HepG2 (cell line): ENCODE results near the gene TOM1L2. TPM values are rescaled to one million over a fixed set of nuclear protein-coding genes. Genes with fewer than 3 reads are reported as not detected.

Experiments used
- BRD4 ChIP-seq: sonication (generic); formaldehyde crosslinking; IDR thresholded peaks from 2 replicates; pipeline ENCODE4 v1.4.0; 2020; ENCODE audit warnings: missing genetic modification reagents
- CHCHD3 ChIP-seq: sonication (generic); formaldehyde crosslinking; IDR thresholded peaks from 2 replicates; pipeline ENCODE4 v1.8.0; 2022; ENCODE audit warnings: mild to moderate bottlenecking, missing genetic modification reagents, moderate library complexity
- CREM ChIP-seq, 2 experiments: sonication (generic) in 1 of 2; formaldehyde crosslinking in 1 of 2; IDR thresholded peaks; 2 replicates each; pipeline versions ENCODE4 v1.4.0 to v1.6.1; 2016 to 2020; ENCODE audit warnings: antibody characterized with exemption in 1 of 2, mild to moderate bottlenecking in 1 of 2, missing genetic modification reagents in 1 of 2
- GATAD2A ChIP-seq: IDR thresholded peaks from 2 replicates; pipeline ENCODE4 v1.6.1; 2016
- NPAS2 ChIP-seq: sonication (generic); formaldehyde crosslinking; IDR thresholded peaks from 2 replicates; pipeline ENCODE4 v1.8.0; 2022; ENCODE audit warnings: mild to moderate bottlenecking, missing genetic modification reagents, borderline replicate concordance
- PCBP2 ChIP-seq: fragments of 200-400 bp; formaldehyde crosslinking; optimal IDR thresholded peaks from 2 replicates; pipeline ENCODE3; 2018; ENCODE audit warnings: low read length, low read depth; ENCODE audit not compliant: poor library complexity, severe bottlenecking
- PRDM4 ChIP-seq: sonication (generic); formaldehyde crosslinking; IDR thresholded peaks from 2 replicates; pipeline ENCODE4 v1.9.0; 2021; ENCODE audit warnings: missing genetic modification reagents, borderline replicate concordance
- SATB2 ChIP-seq: sonication (generic); formaldehyde crosslinking; IDR thresholded peaks from 2 replicates; pipeline ENCODE4 v1.5.0; 2020; ENCODE audit warnings: missing genetic modification reagents
- SP140L ChIP-seq: sonication (generic); formaldehyde crosslinking; IDR thresholded peaks from 2 replicates; pipeline ENCODE4 v1.4.0; 2020; ENCODE audit warnings: missing genetic modification reagents, borderline replicate concordance
- SRSF1 ChIP-seq: fragments of 200-400 bp; formaldehyde crosslinking; optimal IDR thresholded peaks from 2 replicates; pipeline ENCODE3; 2017; ENCODE audit warnings: mild to moderate bottlenecking, low read depth, low read length, moderate library complexity
- ZNF30 ChIP-seq: sonication (generic); formaldehyde crosslinking; IDR thresholded peaks from 2 replicates; pipeline ENCODE4 v1.5.0; 2020; ENCODE audit warnings: mild to moderate bottlenecking, missing genetic modification reagents
- ZNF790 ChIP-seq: sonication (generic); formaldehyde crosslinking; IDR thresholded peaks from 2 replicates; pipeline ENCODE4 v1.8.0; 2022; ENCODE audit warnings: missing genetic modification reagents, mild to moderate bottlenecking, borderline replicate concordance
- polyA plus RNA-seq, 8 experiments: library from polyadenylated mRNA; depleted of rRNA in 3 of 8; stranded (reverse) in 7 of 8; unstranded in 1 of 8; fragments of >200 nt; fragmentation: Illumina TruSeq in 4 of 8; extraction: Trizol in 4 of 8; gene quantifications; 2 replicates each; pipeline versions ENCODE4 v1.2.1 to v1.2.3, GENCODE V29; 2011 to 2016; ENCODE audit warnings: low read depth in 4 of 8, missing spikeins in 1 of 8, mixed read lengths in 1 of 8; ENCODE audit not compliant: insufficient read depth in 1 of 8
- total RNA-seq, 5 experiments: library from RNA; depleted of rRNA; stranded (reverse); fragments of >200 nt; fragmentation: Illumina TruSeq; extraction: Trizol; gene quantifications; 2 replicates each; pipeline ENCODE4 v1.2.3, GENCODE V29; 2016; ENCODE audit warnings: low read depth in 1 of 5
- TF ChIP-seq, protein P1 (sequence below): sonication (generic); formaldehyde crosslinking; IDR thresholded peaks from 2 replicates; pipeline ENCODE4 v1.4.0; 2020; ENCODE audit warnings: missing genetic modification reagents, borderline replicate concordance
- TF ChIP-seq, protein P2 (sequence below): sonication (generic); formaldehyde crosslinking; IDR thresholded peaks from 2 replicates; pipeline ENCODE4 v1.8.0; 2022; ENCODE audit warnings: missing genetic modification reagents, mild to moderate bottlenecking, inconsistent platforms, borderline replicate concordance

Gene TOM1L2
- total and polyA plus RNA-seq, 2 of the 13 experiments (the other 11 are each of a cell fraction or from before 2014, with no cell fraction given) = 4.7 to 7.4 TPM

- TF ChIP-seq PRDM4 (CRISPR knock-in tag) = no peak
- no peak for TF ChIP-seq ZNF30 (CRISPR knock-in tag)
- TF ChIP-seq CREM (IDR thresholded peaks at IDR 0.05) = 0 out of 2 replicates have a peak, but pooled peaks have one; percentile 34
- no peak for TF ChIP-seq CREM (CRISPR knock-in tag; IDR thresholded peaks at IDR 0.05)
- TF ChIP-seq BRD4 (CRISPR knock-in tag) = no peak
- TF ChIP-seq GATAD2A = peak; percentile 15; the same call in 1 of the 2 replicates
- no peak for TF ChIP-seq PCBP2
- TF ChIP-seq, protein P1, sequence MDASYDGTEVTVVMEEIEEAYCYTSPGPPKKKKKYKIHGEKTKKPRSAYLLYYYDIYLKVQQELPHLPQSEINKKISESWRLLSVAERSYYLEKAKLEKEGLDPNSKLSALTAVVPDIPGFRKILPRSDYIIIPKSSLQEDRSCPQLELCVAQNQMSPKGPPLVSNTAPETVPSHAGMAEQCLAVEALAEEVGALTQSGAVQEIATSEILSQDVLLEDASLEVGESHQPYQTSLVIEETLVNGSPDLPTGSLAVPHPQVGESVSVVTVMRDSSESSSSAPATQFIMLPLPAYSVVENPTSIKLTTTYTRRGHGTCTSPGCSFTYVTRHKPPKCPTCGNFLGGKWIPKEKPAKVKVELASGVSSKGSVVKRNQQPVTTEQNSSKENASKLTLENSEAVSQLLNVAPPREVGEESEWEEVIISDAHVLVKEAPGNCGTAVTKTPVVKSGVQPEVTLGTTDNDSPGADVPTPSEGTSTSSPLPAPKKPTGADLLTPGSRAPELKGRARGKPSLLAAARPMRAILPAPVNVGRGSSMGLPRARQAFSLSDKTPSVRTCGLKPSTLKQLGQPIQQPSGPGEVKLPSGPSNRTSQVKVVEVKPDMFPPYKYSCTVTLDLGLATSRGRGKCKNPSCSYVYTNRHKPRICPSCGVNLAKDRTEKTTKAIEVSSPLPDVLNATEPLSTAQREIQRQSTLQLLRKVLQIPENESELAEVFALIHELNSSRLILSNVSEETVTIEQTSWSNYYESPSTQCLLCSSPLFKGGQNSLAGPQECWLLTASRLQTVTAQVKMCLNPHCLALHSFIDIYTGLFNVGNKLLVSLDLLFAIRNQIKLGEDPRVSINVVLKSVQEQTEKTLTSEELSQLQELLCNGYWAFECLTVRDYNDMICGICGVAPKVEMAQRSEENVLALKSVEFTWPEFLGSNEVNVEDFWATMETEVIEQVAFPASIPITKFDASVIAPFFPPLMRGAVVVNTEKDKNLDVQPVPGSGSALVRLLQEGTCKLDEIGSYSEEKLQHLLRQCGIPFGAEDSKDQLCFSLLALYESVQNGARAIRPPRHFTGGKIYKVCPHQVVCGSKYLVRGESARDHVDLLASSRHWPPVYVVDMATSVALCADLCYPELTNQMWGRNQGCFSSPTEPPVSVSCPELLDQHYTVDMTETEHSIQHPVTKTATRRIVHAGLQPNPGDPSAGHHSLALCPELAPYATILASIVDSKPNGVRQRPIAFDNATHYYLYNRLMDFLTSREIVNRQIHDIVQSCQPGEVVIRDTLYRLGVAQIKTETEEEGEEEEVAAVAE = no peak
- TF ChIP-seq NPAS2 (CRISPR knock-in tag) = no peak
- no peak for TF ChIP-seq SP140L
- TF ChIP-seq CHCHD3 = no peak
- TF ChIP-seq SRSF1 = no peak
- no peak for TF ChIP-seq SATB2
- TF ChIP-seq, protein P2, sequence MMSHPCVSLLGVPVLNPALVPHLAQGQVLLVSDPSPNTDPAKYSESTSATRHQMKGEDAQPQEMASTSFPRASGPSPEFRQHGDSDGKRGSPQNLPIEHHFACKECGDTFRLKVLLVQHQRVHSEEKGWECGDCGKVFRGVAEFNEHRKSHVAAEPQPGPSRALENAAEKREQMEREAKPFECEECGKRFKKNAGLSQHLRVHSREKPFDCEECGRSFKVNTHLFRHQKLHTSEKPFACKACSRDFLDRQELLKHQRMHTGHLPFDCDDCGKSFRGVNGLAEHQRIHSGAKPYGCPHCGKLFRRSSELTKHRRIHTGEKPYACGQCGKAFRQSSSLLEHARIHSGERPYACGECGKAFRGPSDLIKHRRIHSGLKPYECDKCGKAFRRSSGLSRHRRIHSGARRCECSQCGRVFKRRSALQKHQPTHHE (CRISPR knock-in tag) = no peak
- TF ChIP-seq ZNF790 = no peak
Observed at GRCh38 chr17:17824783-17825614, 147.2 kb downstream of the TOM1L2 start (continued).
